HepG2 (cell line): ENCODE measurements around the gene TEAD1. TPM values are rescaled to one million over a fixed set of nuclear protein-coding genes. Genes with fewer than 3 reads are reported as not detected.

Experiments
- FOSL2 ChIP-seq: sonication (generic); formaldehyde crosslinking; IDR thresholded peaks from 2 replicates; pipeline ENCODE4 v1.4.0; 2020; ENCODE audit warnings: missing genetic modification reagents
- HOXD1 ChIP-seq: sonication (generic); formaldehyde crosslinking; IDR thresholded peaks from 2 replicates; pipeline ENCODE4 v1.5.0; 2020; ENCODE audit warnings: missing genetic modification reagents
- NBN ChIP-seq: fragments of 450-650 bp; conservative IDR thresholded peaks from 2 replicates; pipeline ENCODE4 v1.6.1; 2017
- NKX3-1 ChIP-seq: sonication (generic); formaldehyde crosslinking; IDR thresholded peaks from 2 replicates; pipeline ENCODE4 v1.5.0; 2020; ENCODE audit warnings: missing genetic modification reagents
- TGIF2 ChIP-seq: IDR thresholded peaks from 2 replicates; pipeline ENCODE4 v1.6.1; 2016; ENCODE audit warnings: control low read depth, missing compliant biosample characterization
- ZNF224 ChIP-seq: sonication (generic); formaldehyde crosslinking; IDR thresholded peaks from 2 replicates; pipeline ENCODE4 v1.5.0; 2020; ENCODE audit warnings: mild to moderate bottlenecking, missing genetic modification reagents
- ZNF251 ChIP-seq: sonication (generic); formaldehyde crosslinking; IDR thresholded peaks from 2 replicates; pipeline ENCODE4 v1.9.0; 2021; ENCODE audit warnings: mild to moderate bottlenecking, missing genetic modification reagents
- ZNF274 ChIP-seq: sonication (generic); formaldehyde crosslinking; IDR thresholded peaks from 2 replicates; pipeline ENCODE4 v1.5.1; 2020; ENCODE audit warnings: mild to moderate bottlenecking, missing genetic modification reagents
- polyA plus RNA-seq, 8 experiments: library from polyadenylated mRNA; depleted of rRNA in 3 of 8; stranded (reverse) in 7 of 8; unstranded in 1 of 8; fragments of >200 nt; fragmentation: Illumina TruSeq in 4 of 8; extraction: Trizol in 4 of 8; gene quantifications; 2 replicates each; pipeline versions ENCODE4 v1.2.1 to v1.2.3, GENCODE V29; 2011 to 2016; ENCODE audit warnings: low read depth in 4 of 8, missing spikeins in 1 of 8, mixed read lengths in 1 of 8; ENCODE audit not compliant: insufficient read depth in 1 of 8
- total RNA-seq, 5 experiments: library from RNA; depleted of rRNA; stranded (reverse); fragments of >200 nt; fragmentation: Illumina TruSeq; extraction: Trizol; gene quantifications; 2 replicates each; pipeline ENCODE4 v1.2.3, GENCODE V29; 2016; ENCODE audit warnings: low read depth in 1 of 5
- TF ChIP-seq, protein P1 (sequence below): sonication (generic); formaldehyde crosslinking; IDR thresholded peaks from 2 replicates; pipeline ENCODE4 v1.9.0; 2021; ENCODE audit warnings: missing genetic modification reagents, mild to moderate bottlenecking, borderline replicate concordance
- TF ChIP-seq, protein P2 (sequence below): sonication (generic); formaldehyde crosslinking; IDR thresholded peaks from 2 replicates; pipeline ENCODE4 v1.9.0; 2021; ENCODE audit warnings: missing genetic modification reagents, borderline replicate concordance
- TF ChIP-seq, protein P3 (sequence below): sonication (generic); formaldehyde crosslinking; IDR thresholded peaks from 2 replicates; pipeline ENCODE4 v1.5.1; 2020; ENCODE audit warnings: missing genetic modification reagents, mild to moderate bottlenecking, borderline replicate concordance

Gene TEAD1
- total and polyA plus RNA-seq, 2 of the 13 experiments (the other 11 are each of a cell fraction or from before 2014, with no cell fraction given), result 20.1 to 30.5 TPM

DNA sequence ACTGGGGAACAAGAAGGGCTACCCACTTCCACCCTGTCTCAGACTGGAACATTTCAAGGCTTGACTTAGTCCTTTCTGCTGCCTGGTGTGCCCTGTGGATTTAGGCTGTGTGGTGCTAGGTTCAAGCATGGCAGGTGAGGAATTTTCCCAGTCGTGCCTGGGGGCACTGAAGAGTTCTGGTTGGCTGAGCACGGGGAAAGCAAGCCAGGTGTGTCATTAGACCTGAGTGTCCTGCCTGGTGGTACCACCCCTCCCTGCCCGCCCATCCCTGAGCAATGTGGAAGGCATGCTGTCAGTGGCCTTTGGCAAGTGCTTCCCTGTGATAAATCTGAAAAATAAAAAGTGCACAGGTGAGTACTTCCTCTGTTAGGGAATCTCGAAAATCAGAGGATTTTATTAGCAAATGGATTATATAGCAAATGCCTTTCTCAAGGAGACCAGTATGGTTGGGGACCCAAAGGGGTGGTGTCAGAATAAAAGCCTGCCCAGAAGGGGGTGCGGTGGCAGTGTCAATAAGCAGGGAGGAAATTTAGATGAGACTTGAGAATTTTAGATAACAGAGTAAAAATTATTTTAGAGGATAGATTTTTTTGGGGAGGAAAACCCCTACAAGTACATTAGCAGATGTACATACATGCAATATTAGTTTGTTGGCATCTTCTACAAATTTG lies 22.8 kb downstream of the TEAD1 start (continued):
- no peak for TF ChIP-seq FOSL2 (CRISPR knock-in tag)
- no peak for TF ChIP-seq NBN
- TF ChIP-seq, protein P1, sequence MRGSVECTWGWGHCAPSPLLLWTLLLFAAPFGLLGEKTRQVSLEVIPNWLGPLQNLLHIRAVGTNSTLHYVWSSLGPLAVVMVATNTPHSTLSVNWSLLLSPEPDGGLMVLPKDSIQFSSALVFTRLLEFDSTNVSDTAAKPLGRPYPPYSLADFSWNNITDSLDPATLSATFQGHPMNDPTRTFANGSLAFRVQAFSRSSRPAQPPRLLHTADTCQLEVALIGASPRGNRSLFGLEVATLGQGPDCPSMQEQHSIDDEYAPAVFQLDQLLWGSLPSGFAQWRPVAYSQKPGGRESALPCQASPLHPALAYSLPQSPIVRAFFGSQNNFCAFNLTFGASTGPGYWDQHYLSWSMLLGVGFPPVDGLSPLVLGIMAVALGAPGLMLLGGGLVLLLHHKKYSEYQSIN, result no peak
- TF ChIP-seq, protein P2, sequence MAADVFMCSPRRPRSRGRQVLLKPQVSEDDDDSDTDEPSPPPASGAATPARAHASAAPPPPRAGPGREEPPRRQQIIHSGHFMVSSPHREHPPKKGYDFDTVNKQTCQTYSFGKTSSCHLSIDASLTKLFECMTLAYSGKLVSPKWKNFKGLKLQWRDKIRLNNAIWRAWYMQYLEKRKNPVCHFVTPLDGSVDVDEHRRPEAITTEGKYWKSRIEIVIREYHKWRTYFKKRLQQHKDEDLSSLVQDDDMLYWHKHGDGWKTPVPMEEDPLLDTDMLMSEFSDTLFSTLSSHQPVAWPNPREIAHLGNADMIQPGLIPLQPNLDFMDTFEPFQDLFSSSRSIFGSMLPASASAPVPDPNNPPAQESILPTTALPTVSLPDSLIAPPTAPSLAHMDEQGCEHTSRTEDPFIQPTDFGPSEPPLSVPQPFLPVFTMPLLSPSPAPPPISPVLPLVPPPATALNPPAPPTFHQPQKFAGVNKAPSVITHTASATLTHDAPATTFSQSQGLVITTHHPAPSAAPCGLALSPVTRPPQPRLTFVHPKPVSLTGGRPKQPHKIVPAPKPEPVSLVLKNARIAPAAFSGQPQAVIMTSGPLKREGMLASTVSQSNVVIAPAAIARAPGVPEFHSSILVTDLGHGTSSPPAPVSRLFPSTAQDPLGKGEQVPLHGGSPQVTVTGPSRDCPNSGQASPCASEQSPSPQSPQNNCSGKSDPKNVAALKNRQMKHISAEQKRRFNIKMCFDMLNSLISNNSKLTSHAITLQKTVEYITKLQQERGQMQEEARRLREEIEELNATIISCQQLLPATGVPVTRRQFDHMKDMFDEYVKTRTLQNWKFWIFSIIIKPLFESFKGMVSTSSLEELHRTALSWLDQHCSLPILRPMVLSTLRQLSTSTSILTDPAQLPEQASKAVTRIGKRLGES (CRISPR knock-in tag), result no peak
- TF ChIP-seq ZNF251 (CRISPR knock-in tag), result no peak
- TF ChIP-seq ZNF274, result no peak
- TF ChIP-seq, protein P3, sequence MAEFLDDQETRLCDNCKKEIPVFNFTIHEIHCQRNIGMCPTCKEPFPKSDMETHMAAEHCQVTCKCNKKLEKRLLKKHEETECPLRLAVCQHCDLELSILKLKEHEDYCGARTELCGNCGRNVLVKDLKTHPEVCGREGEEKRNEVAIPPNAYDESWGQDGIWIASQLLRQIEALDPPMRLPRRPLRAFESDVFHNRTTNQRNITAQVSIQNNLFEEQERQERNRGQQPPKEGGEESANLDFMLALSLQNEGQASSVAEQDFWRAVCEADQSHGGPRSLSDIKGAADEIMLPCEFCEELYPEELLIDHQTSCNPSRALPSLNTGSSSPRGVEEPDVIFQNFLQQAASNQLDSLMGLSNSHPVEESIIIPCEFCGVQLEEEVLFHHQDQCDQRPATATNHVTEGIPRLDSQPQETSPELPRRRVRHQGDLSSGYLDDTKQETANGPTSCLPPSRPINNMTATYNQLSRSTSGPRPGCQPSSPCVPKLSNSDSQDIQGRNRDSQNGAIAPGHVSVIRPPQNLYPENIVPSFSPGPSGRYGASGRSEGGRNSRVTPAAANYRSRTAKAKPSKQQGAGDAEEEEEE (CRISPR knock-in tag), result no peak
- no peak for TF ChIP-seq NKX3-1 (CRISPR knock-in tag)
- no peak for TF ChIP-seq TGIF2
- no peak for TF ChIP-seq ZNF224 (CRISPR knock-in tag)
- TF ChIP-seq HOXD1, result no peak
- TF ChIP-seq, all 625 proteins: peak for 0
